ENCODE results near the gene OR52I1. TPM values are rescaled to one million over a fixed set of nuclear protein-coding genes. Genes with fewer than 3 reads are reported as not detected.

The OR52I1 gene
- total and polyA plus RNA-seq, 10 of the 15 experiments (the other 5 are each of a cell fraction or from before 2014, with no cell fraction given), result not detected

DNA sequence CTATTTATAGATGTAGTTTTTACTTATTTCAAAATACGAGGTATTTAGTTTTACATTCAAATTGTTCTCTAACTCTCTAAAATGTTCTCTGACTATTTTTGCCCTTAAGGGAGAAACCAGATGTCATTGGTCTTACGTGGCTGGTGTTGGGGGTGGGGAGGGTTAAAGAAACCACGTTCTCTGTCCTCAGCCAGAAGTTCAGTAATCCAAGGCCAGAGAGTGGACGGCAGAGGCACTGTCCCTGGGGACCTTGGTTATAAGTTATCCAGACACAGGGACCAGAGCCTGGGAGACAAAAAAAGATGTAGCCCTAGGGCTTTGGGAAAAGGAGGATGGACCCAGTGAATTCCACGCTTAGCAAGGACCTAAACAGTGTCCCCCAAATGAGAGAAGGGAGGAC, 49.2 kb downstream of the OR52I1 start:
- WGBS (ENCODE audit: insufficient coverage, insufficient replicate concordance, low lambda C conversion rate, missing lambda C conversion rate), result 13% methylated on average over 5 of the region's 5 CpGs
- Histone ChIP-seq H3K27me3 (replicated peaks in 1 of 2; ENCODE audit: control insufficient read depth in 2 of 2, insufficient read depth in 2 of 2, low read length in 1 of 2) (no peaks in the 10 kb centered on the region), H3K4me2 (ENCODE audit: control insufficient read depth, insufficient read depth) (no peak overlapping the region), H3K27ac (ENCODE audit: control insufficient read depth, insufficient read depth) (no peak overlapping the region), H2AFZ (ENCODE audit: control insufficient read depth, low read depth, low read length) (no peak overlapping the region), H4K20me1 (ENCODE audit: control insufficient read depth, insufficient read depth) (no peaks in the 10 kb centered on the region), H3K79me2 (ENCODE audit: control insufficient read depth, insufficient read depth, low read length) (no peaks in the 10 kb centered on the region), H3K4me1 (ENCODE audit: control insufficient read depth, insufficient read depth, low read length) (no peaks in the 10 kb centered on the region), H3K4me3 (no peak overlapping the region), H3K9ac (ENCODE audit: control insufficient read depth, insufficient read depth, low read length) (no peak overlapping the region), H3K36me3 (ENCODE audit: control insufficient read depth in 2 of 2, insufficient read depth in 2 of 2, low read length in 1 of 2) (no peaks in the 10 kb centered on the region), H3K9me3 (replicated peaks; ENCODE audit: control insufficient read depth, insufficient read depth, low read length) (no peaks in the 10 kb centered on the region)
- no peak for TF ChIP-seq SRF (IDR thresholded peaks at IDR 0.05; ENCODE audit: low read depth in 2 of 2, low read length in 2 of 2)
- no peak for TF ChIP-seq SPI1 (IDR thresholded peaks at IDR 0.05; ENCODE audit: borderline replicate concordance, insufficient read depth, low read depth, low read length)
- TF ChIP-seq STAT1 (conservative IDR thresholded peaks at IDR 0.05), result no peak
- ChIA-PET CTCF (no interaction called here), SMC1A (ENCODE audit: uncharacterized antibody, unreplicated experiment) (no interaction called here), POLR2A (no interaction called here), RAD21 (ENCODE audit: unreplicated experiment) (no interaction called here)
- in situ Hi-C loops (cut with MboI), result no loop called here
- ATAC-seq (no peak), FAIRE-seq (no peak), DNase-seq (ENCODE audit: low read depth, low spot score) (no peak)
- intact Hi-C loops (cut with micrococcal nuclease; ENCODE audit: unreplicated experiment), result no loop called here
- no TSS peak for BruUV-seq (replicated peaks)

DNA sequence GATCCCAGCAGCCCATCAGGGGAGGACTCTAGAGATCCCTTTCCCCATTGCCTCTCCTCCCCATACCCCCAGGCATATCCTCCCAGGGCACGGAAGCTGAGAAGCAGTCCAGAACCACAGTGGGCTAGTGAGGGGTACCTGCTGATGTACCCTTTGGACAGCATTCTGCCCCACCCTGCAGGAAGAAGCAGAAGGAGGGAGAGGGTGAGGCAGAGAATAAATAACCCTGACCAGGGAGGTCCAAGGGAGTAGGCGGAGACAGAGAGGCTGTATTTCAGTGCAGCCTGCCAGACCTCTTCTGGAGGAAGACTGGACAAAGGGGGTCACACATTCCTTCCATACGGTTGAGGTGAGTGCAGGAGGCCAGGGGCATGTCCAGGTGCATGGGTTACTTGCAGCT, 49.8 kb downstream of the OR52I1 start, which contains the start of gene OR51E1:
OR51E1 (plus strand) TSS at position 301 of the 400 bp plus-strand sequence. CDS start 8,545 bp downstream, outside the sequence.
- no peak for ATAC-seq
- BruUV-seq (replicated peaks), result no TSS peak
- no peak within 1 kb of the TSS for H3K9ac ChIP-seq (ENCODE audit: control insufficient read depth, insufficient read depth, low read length)
- H3K79me2 ChIP-seq (ENCODE audit: control insufficient read depth, insufficient read depth, low read length), result no peaks in the 10 kb centered on the region
- H4K20me1 ChIP-seq (ENCODE audit: control insufficient read depth, insufficient read depth), result no peaks in the 10 kb centered on the region
- CTCF ChIA-PET, result interaction anchor here (0.6 to 1.0 kb wide), 2 partner anchors 8 to 548 kb away, joined by 3 to 4 read pairs; no protein-coding TSS in a partner anchor
- no peak within 1 kb of the TSS for H3K4me2 ChIP-seq (ENCODE audit: control insufficient read depth, insufficient read depth)
- in situ Hi-C loops (cut with MboI), result no loop called here
- SMC1A ChIA-PET (ENCODE audit: uncharacterized antibody, unreplicated experiment), result no interaction called here
- intact Hi-C loops (cut with micrococcal nuclease; ENCODE audit: unreplicated experiment), result no loop called here
- H3K9me3 ChIP-seq (replicated peaks; ENCODE audit: control insufficient read depth, insufficient read depth, low read length), result no peaks in the 10 kb centered on the region
- no peak within 1 kb of the TSS for H3K4me3 ChIP-seq
- H3K27me3 ChIP-seq (replicated peaks in 1 of 2; ENCODE audit: control insufficient read depth in 2 of 2, insufficient read depth in 2 of 2, low read length in 1 of 2), result no peaks in the 10 kb centered on the region
- no peaks in the 10 kb centered on the region for H3K4me1 ChIP-seq (ENCODE audit: control insufficient read depth, insufficient read depth, low read length)
- no peak for DNase-seq (ENCODE audit: low read depth, low spot score)
- H3K27ac ChIP-seq (ENCODE audit: control insufficient read depth, insufficient read depth), result no peak within 1 kb of the TSS
- no peaks in the 10 kb centered on the region for H3K36me3 ChIP-seq (ENCODE audit: control insufficient read depth in 2 of 2, insufficient read depth in 2 of 2, low read length in 1 of 2)
- FAIRE-seq, result no peak
- RAD21 ChIA-PET (ENCODE audit: unreplicated experiment), result no interaction called here
- POLR2A ChIA-PET, result no interaction called here
- H2AFZ ChIP-seq (ENCODE audit: control insufficient read depth, low read depth, low read length), result no peak within 1 kb of the TSS
- WGBS (ENCODE audit: insufficient coverage, insufficient replicate concordance, low lambda C conversion rate, missing lambda C conversion rate), result 9% methylated on average over 3 of the region's 3 CpGs
- no peak for TF ChIP-seq RFX5 (IDR thresholded peaks at IDR 0.05; ENCODE audit: low read depth, low read length)
- TF ChIP-seq, protein P1, sequence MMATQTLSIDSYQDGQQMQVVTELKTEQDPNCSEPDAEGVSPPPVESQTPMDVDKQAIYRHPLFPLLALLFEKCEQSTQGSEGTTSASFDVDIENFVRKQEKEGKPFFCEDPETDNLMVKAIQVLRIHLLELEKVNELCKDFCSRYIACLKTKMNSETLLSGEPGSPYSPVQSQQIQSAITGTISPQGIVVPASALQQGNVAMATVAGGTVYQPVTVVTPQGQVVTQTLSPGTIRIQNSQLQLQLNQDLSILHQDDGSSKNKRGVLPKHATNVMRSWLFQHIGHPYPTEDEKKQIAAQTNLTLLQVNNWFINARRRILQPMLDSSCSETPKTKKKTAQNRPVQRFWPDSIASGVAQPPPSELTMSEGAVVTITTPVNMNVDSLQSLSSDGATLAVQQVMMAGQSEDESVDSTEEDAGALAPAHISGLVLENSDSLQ (IDR thresholded peaks at IDR 0.05), result no peak
- TF ChIP-seq, protein P2, sequence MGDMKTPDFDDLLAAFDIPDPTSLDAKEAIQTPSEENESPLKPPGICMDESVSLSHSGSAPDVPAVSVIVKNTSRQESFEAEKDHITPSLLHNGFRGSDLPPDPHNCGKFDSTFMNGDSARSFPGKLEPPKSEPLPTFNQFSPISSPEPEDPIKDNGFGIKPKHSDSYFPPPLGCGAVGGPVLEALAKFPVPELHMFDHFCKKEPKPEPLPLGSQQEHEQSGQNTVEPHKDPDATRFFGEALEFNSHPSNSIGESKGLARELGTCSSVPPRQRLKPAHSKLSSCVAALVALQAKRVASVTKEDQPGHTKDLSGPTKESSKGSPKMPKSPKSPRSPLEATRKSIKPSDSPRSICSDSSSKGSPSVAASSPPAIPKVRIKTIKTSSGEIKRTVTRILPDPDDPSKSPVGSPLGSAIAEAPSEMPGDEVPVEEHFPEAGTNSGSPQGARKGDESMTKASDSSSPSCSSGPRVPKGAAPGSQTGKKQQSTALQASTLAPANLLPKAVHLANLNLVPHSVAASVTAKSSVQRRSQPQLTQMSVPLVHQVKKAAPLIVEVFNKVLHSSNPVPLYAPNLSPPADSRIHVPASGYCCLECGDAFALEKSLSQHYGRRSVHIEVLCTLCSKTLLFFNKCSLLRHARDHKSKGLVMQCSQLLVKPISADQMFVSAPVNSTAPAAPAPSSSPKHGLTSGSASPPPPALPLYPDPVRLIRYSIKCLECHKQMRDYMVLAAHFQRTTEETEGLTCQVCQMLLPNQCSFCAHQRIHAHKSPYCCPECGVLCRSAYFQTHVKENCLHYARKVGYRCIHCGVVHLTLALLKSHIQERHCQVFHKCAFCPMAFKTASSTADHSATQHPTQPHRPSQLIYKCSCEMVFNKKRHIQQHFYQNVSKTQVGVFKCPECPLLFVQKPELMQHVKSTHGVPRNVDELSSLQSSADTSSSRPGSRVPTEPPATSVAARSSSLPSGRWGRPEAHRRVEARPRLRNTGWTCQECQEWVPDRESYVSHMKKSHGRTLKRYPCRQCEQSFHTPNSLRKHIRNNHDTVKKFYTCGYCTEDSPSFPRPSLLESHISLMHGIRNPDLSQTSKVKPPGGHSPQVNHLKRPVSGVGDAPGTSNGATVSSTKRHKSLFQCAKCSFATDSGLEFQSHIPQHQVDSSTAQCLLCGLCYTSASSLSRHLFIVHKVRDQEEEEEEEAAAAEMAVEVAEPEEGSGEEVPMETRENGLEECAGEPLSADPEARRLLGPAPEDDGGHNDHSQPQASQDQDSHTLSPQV (IDR thresholded peaks at IDR 0.05), result no peak
- TF ChIP-seq KLF5 (IDR thresholded peaks at IDR 0.05; ENCODE audit: partially characterized antibody), result no peak
- TF ChIP-seq CREM (IDR thresholded peaks at IDR 0.05; ENCODE audit: low read depth), result no peak
- TF ChIP-seq, protein P3, sequence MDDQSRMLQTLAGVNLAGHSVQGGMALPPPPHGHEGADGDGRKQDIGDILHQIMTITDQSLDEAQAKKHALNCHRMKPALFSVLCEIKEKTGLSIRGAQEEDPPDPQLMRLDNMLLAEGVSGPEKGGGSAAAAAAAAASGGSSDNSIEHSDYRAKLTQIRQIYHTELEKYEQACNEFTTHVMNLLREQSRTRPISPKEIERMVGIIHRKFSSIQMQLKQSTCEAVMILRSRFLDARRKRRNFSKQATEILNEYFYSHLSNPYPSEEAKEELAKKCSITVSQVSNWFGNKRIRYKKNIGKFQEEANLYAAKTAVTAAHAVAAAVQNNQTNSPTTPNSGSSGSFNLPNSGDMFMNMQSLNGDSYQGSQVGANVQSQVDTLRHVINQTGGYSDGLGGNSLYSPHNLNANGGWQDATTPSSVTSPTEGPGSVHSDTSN (IDR thresholded peaks at IDR 0.05; ENCODE audit: insufficient replicate concordance, low read depth, low read length), result no peak
- no peak for TF ChIP-seq WRNIP1 (IDR thresholded peaks at IDR 0.05; ENCODE audit: borderline replicate concordance, low read depth, low read length)
- no peak for TF ChIP-seq JUNB (IDR thresholded peaks at IDR 0.05)
- no peak for TF ChIP-seq NRF1 (conservative IDR thresholded peaks at IDR 0.05; ENCODE audit: low read depth, low read length)
- TF ChIP-seq POLR2AphosphoS2 (IDR thresholded peaks at IDR 0.05; ENCODE audit: low read depth, low read length), result no peak

Data from GM12878 (cell line).